H1 (cell line): Measurements from ENCODE around the gene OSCP1. TPM values are rescaled to one million over a fixed set of nuclear protein-coding genes. Genes with fewer than 3 reads are reported as not detected.

Experiments used
- CTCF ChIA-PET: fragments of 300-600 bp; sonication (Branson Sonifier 250); formaldehyde crosslinking; loops from one replicate; lab custom pipeline; 2021; ENCODE audit not compliant: partially characterized antibody; lab: Charles Lee
- POLR2A ChIA-PET: fragments of 300-600 bp; sonication (Branson Sonifier 250); formaldehyde crosslinking; loops from one replicate; lab custom pipeline; 2021; ENCODE audit warnings: inconsistent platforms; ENCODE audit not compliant: partially characterized antibody; lab: Charles Lee
- DNase-seq, 2 experiments: peaks; one replicate each; pipeline versions ENCODE4 v3.0.0 to v3.0.0-alpha.2; 2010 to 2022; ENCODE audit warnings: low spot score in 2 of 2, low read depth in 1 of 2, mixed read lengths in 1 of 2
- FAIRE-seq: peaks from 2 replicates; lab custom pipeline; 2011; peaks lifted over from hg19 to GRCh38; lab: Jason Lieb, UNC
- H2AFZ ChIP-seq: 2 replicates; pipeline ENCODE4 v1.8.1; 2012; ENCODE audit warnings: low read length, inconsistent platforms
- H2AK5ac ChIP-seq: 2 replicates; pipeline ENCODE4 v1.6.1; 2013; ENCODE audit warnings: low read depth, low read length
- H2BK120ac ChIP-seq: replicated peaks from 2 replicates; pipeline ENCODE3; 2013; ENCODE audit warnings: low read depth, low read length, inconsistent platforms
- H2BK12ac ChIP-seq: 2 replicates; pipeline ENCODE4 v1.6.1; 2013; ENCODE audit warnings: low read depth, low read length
- H2BK15ac ChIP-seq: 2 replicates; pipeline ENCODE4 v1.6.1; 2013; ENCODE audit warnings: low read length
- H2BK20ac ChIP-seq: 2 replicates; pipeline ENCODE4 v1.6.1; 2013; ENCODE audit warnings: low read length
- H2BK5ac ChIP-seq: 2 replicates; pipeline ENCODE4 v1.6.1; 2013; ENCODE audit warnings: low read depth, low read length
- H3K14ac ChIP-seq: 2 replicates; pipeline ENCODE4 v1.6.1; 2013; ENCODE audit warnings: inconsistent platforms; ENCODE audit not compliant: insufficient read length
- H3K18ac ChIP-seq: 2 replicates; pipeline ENCODE4 v1.6.1; 2013; ENCODE audit warnings: low read length; ENCODE audit errors: extremely low read depth
- H3K23ac ChIP-seq: 2 replicates; pipeline ENCODE4 v1.6.1; 2013; ENCODE audit warnings: inconsistent platforms; ENCODE audit not compliant: insufficient read length
- H3K23me2 ChIP-seq: 2 replicates; pipeline ENCODE4 v1.6.1; 2013; ENCODE audit warnings: low read depth, low read length
- H3K27ac ChIP-seq: 2 replicates; pipeline ENCODE4 v1.6.1; 2011; ENCODE audit warnings: low read depth, low read length, inconsistent platforms
- H3K27me3 ChIP-seq, 4 experiments: replicated peaks in 1 of 4; 1 replicate in 1 of 4; 2 replicates in 3 of 4; pipeline versions ENCODE4 v1.6.1 to v1.8.1; 2011 to 2013; ENCODE audit warnings: low read length in 3 of 4, mild to moderate bottlenecking in 3 of 4, inconsistent platforms in 2 of 4, mixed read lengths in 2 of 4, moderate library complexity in 1 of 4; ENCODE audit not compliant: control insufficient read depth in 3 of 4, insufficient read depth in 3 of 4; ENCODE audit errors: extremely low read depth in 1 of 4
- H3K36me3 ChIP-seq, 4 experiments: 2 replicates each; pipeline versions ENCODE4 v1.6.1 to v1.8.1; 2011 to 2013; ENCODE audit warnings: mild to moderate bottlenecking in 4 of 4, low read length in 3 of 4, moderate library complexity in 2 of 4, control low read depth in 1 of 4, inconsistent platforms in 1 of 4; ENCODE audit not compliant: insufficient read depth in 4 of 4, control insufficient read depth in 2 of 4
- H3K4ac ChIP-seq: replicated peaks from 2 replicates; pipeline ENCODE3; 2013; ENCODE audit warnings: low read length, low read depth, mixed read lengths, inconsistent platforms; ENCODE audit not compliant: insufficient read length
- H3K4me1 ChIP-seq, 4 experiments: replicated peaks in 1 of 4; 1 replicate in 1 of 4; 2 replicates in 3 of 4; pipeline versions ENCODE4 v1.6.1 to v1.8.1; 2011 to 2013; ENCODE audit warnings: low read length in 3 of 4, inconsistent platforms in 2 of 4, mixed read lengths in 1 of 4; ENCODE audit not compliant: insufficient read depth in 4 of 4, control insufficient read depth in 3 of 4
- H3K4me2 ChIP-seq, 2 experiments: 2 replicates each; pipeline versions ENCODE4 v1.6.1 to v1.8.1; 2011 to 2013; ENCODE audit warnings: low read depth in 2 of 2, low read length in 2 of 2, control low read depth in 1 of 2, inconsistent platforms in 1 of 2, mild to moderate bottlenecking in 1 of 2; ENCODE audit not compliant: insufficient read depth in 1 of 2
- H3K4me3 ChIP-seq, 4 experiments: fragments of 200-600, 300-600 bp in 1 of 4; sonication (generic), shearing (Covaris generic), sonication (Bioruptor Twin) in 1 of 4; 2 replicates each; pipeline versions ENCODE4 v1.5.1 to v1.8.1; 2011 to 2016; ENCODE audit warnings: low read length in 4 of 4, low read depth in 3 of 4, control low read depth in 2 of 4, inconsistent platforms in 2 of 4, mild to moderate bottlenecking in 2 of 4, mixed read lengths in 1 of 4, moderate library complexity in 1 of 4; ENCODE audit not compliant: insufficient read depth in 2 of 4; ENCODE audit errors: extremely low read depth in 1 of 4
- H3K56ac ChIP-seq: replicated peaks from 2 replicates; pipeline ENCODE3; 2013; ENCODE audit warnings: low read depth, mild to moderate bottlenecking, mixed read lengths, low read length, inconsistent platforms; ENCODE audit not compliant: insufficient read length
- H3K79me1 ChIP-seq: 2 replicates; pipeline ENCODE4 v1.6.1; 2013; ENCODE audit warnings: low read depth, low read length, control low read depth
- H3K79me2 ChIP-seq, 2 experiments: 2 replicates each; pipeline versions ENCODE4 v1.6.1 to v1.8.1; 2012 to 2013; ENCODE audit warnings: low read length in 2 of 2, mild to moderate bottlenecking in 2 of 2, inconsistent platforms in 1 of 2; ENCODE audit not compliant: insufficient read depth in 2 of 2, control insufficient read depth in 1 of 2
- H3K9ac ChIP-seq, 4 experiments: replicated peaks in 1 of 4; 1 replicate in 1 of 4; 2 replicates in 3 of 4; pipeline versions ENCODE4 v1.6.1 to v1.8.1; 2011 to 2013; ENCODE audit warnings: low read depth in 3 of 4, low read length in 3 of 4, control low read depth in 2 of 4, mild to moderate bottlenecking in 2 of 4, moderate library complexity in 2 of 4, inconsistent platforms in 1 of 4; ENCODE audit errors: extremely low read depth in 1 of 4
- H3K9me3 ChIP-seq, 2 experiments: 2 replicates each; pipeline versions ENCODE4 v1.6.1 to v1.8.1; 2012 to 2013; ENCODE audit warnings: mild to moderate bottlenecking in 2 of 2, moderate library complexity in 2 of 2, control low read depth in 1 of 2, inconsistent platforms in 1 of 2, low read depth in 1 of 2, low read length in 1 of 2, mixed read lengths in 1 of 2; ENCODE audit not compliant: insufficient read depth in 2 of 2
- H4K20me1 ChIP-seq, 2 experiments: replicated peaks in 1 of 2; 2 replicates each; pipeline versions ENCODE3 to v1.8.1; 2011 to 2013; ENCODE audit warnings: inconsistent platforms in 2 of 2, low read length in 2 of 2, mild to moderate bottlenecking in 1 of 2; ENCODE audit not compliant: insufficient read depth in 2 of 2, control insufficient read depth in 1 of 2
- H4K5ac ChIP-seq: 2 replicates; pipeline ENCODE4 v1.6.1; 2013; ENCODE audit warnings: low read length, low read depth, mixed read lengths, inconsistent platforms; ENCODE audit not compliant: insufficient read length
- H4K8ac ChIP-seq: 2 replicates; pipeline ENCODE4 v1.8.0; 2013; ENCODE audit warnings: mild to moderate bottlenecking, moderate library complexity, low read length, inconsistent platforms; ENCODE audit not compliant: insufficient read depth; ENCODE audit errors: extremely low read depth
- H4K91ac ChIP-seq: replicated peaks from 2 replicates; pipeline ENCODE3; 2013; ENCODE audit warnings: low read length, mixed read lengths, inconsistent platforms; ENCODE audit not compliant: insufficient read length
- CBX5 ChIP-seq: fragments of 300-800, 300-1000 bp; sonication (generic); IDR thresholded peaks from 2 replicates; pipeline ENCODE4 v1.7.1; 2016; ENCODE audit warnings: antibody characterized with exemption, low read length, low read depth
- EZH2 ChIP-seq: fragments of 200-600 bp; sonication (generic); IDR thresholded peaks from 2 replicates; pipeline ENCODE4 v1.7.1; 2012; ENCODE audit warnings: low read depth, mild to moderate bottlenecking, moderate library complexity, low read length, inconsistent platforms; ENCODE audit not compliant: severe bottlenecking
- FOSL1 ChIP-seq: IDR thresholded peaks from 2 replicates; pipeline ENCODE4 v1.6.1; 2011; ENCODE audit warnings: mild to moderate bottlenecking, low read depth, low read length, moderate library complexity; ENCODE audit not compliant: insufficient read depth
- JUN ChIP-seq: IDR thresholded peaks from 2 replicates; pipeline ENCODE4 v1.6.1; 2011; ENCODE audit warnings: low read depth, mild to moderate bottlenecking, improper control_type of control experiment, low read length
- KDM4A ChIP-seq: IDR thresholded peaks from one replicate; pipeline ENCODE4 v1.7.1; 2012; ENCODE audit warnings: low read depth, mild to moderate bottlenecking, moderate library complexity, low read length, inconsistent platforms; ENCODE audit not compliant: severe bottlenecking
- POU5F1 ChIP-seq: IDR thresholded peaks from 2 replicates; pipeline ENCODE4 v1.6.1; 2011; ENCODE audit warnings: low read depth, mild to moderate bottlenecking, low read length, moderate library complexity
- RXRA ChIP-seq: IDR thresholded peaks from 2 replicates; pipeline ENCODE4 v1.6.1; 2011; ENCODE audit warnings: low read depth, mild to moderate bottlenecking, low read length, moderate library complexity; ENCODE audit not compliant: insufficient read depth
- SAP30 ChIP-seq: fragments of 300-600 bp; sonication (generic); IDR thresholded peaks from 2 replicates; pipeline ENCODE4 v1.7.1; 2012; ENCODE audit warnings: low read length, moderate library complexity, mild to moderate bottlenecking, inconsistent platforms; ENCODE audit not compliant: insufficient read depth, insufficient replicate concordance
- SIN3A ChIP-seq, 2 experiments: IDR thresholded peaks in 1 of 2; conservative IDR thresholded peaks in 1 of 2; 2 replicates each; pipeline ENCODE4 v1.6.1; 2011 to 2012; ENCODE audit warnings: low read length in 2 of 2, improper control_type of control experiment in 1 of 2, low read depth in 1 of 2, mild to moderate bottlenecking in 1 of 2
- SIX5 ChIP-seq: IDR thresholded peaks from 2 replicates; pipeline ENCODE4 v1.6.1; 2011; ENCODE audit warnings: mild to moderate bottlenecking, low read depth, low read length
- SP2 ChIP-seq: IDR thresholded peaks from 2 replicates; pipeline ENCODE4 v1.6.1; 2012; ENCODE audit warnings: mild to moderate bottlenecking, low read length, inconsistent platforms
- TAF1 ChIP-seq: IDR thresholded peaks from 2 replicates; pipeline ENCODE4 v1.6.1; 2011; ENCODE audit warnings: mild to moderate bottlenecking, low read depth, low read length
- WGBS, 2 experiments: shearing (Covaris generic) in 1 of 2; methylation state at CpG; one replicate each; pipeline versions ENCODE4 v1.1.6 to v1.1.7; 2013 to 2015; ENCODE audit warnings: low lambda C conversion rate in 2 of 2, mixed read lengths in 2 of 2, inconsistent platforms in 1 of 2, low coverage in 1 of 2, missing lambda C conversion rate in 1 of 2; ENCODE audit not compliant: insufficient replicate concordance in 2 of 2, insufficient coverage in 1 of 2, insufficient read length in 1 of 2; ENCODE audit errors: extremely low coverage in 1 of 2, missing lambda C conversion rate in 1 of 2; 5-methylcytosine and 5-hydroxymethylcytosine counted together
- polyA plus RNA-seq, 7 experiments: library from polyadenylated mRNA; depleted of rRNA in 3 of 7; stranded (reverse) in 5 of 7; unstranded in 2 of 7; fragments of >200 nt in 5 of 7; fragments of 200-250 nt in 2 of 7; gene quantifications; 1 replicate in 5 of 7; 2 replicates in 1 of 7; 4 replicates in 1 of 7; pipeline versions ENCODE4 v1.2.1 to v1.2.3, GENCODE V29; 2011 to 2013; ENCODE audit warnings: missing spikeins in 2 of 7, mixed read lengths in 2 of 7
- total RNA-seq: library from RNA; stranded (reverse); fragmentation: NEBNext Ultra II Directional; extraction: Animal tissue kit (Norgen Biotek cat#: 25700); gene quantifications from 2 replicates; pipeline ENCODE4 v1.2.1, GENCODE V29; 2021

OSCP1 gene
- total and polyA plus RNA-seq, 2 of the 8 experiments (the other 6 are each of a cell fraction or from before 2014, with no cell fraction given), result 1.8 to 3.3 TPM

- no peak for FAIRE-seq
- H4K8ac ChIP-seq, result no peak overlapping the region
- ChIA-PET CTCF (interaction anchor here (1.1 to 9.8 kb wide), 6 partner anchors 15 to 286 kb away, joined by 3 to 90 read pairs (median 4); no protein-coding TSS in a partner anchor), POLR2A (interaction anchor here (0.6 to 1.3 kb wide), 3 partner anchors 58 to 145 kb away, joined by 3 read pairs; partner anchors contain the start of gene EVA1B)
- no peak overlapping the region for H2BK15ac ChIP-seq
- H4K5ac ChIP-seq, result no peak overlapping the region
- H3K18ac ChIP-seq, result no peak overlapping the region
- no peak overlapping the region for H3K4me2 ChIP-seq
- H3K36me3 ChIP-seq, result no peaks in the 10 kb centered on the region
- H2BK20ac ChIP-seq, result no peak overlapping the region
- H3K4me1 ChIP-seq, result peaks cover 6 to 17% (median 10%) of the 10 kb centered on the region in 4 experiments; a peak in 6 of 7 replicates
- no peak overlapping the region for H2BK120ac ChIP-seq
- DNase-seq, result no peak
- peaks cover 6 to 62% of the 10 kb centered on the region in 2 experiments for H3K79me2 ChIP-seq
- no peak overlapping the region for H2BK5ac ChIP-seq
- no peak overlapping the region for H3K4ac ChIP-seq
- no peak overlapping the region for H2BK12ac ChIP-seq
- 84% methylated on average over 4 of the region's 4 CpGs; no CpG with 5 or more reads in 1 of the 2 experiments for WGBS, 2 experiments
- no peak overlapping the region for H3K9ac ChIP-seq
- H3K4me3 ChIP-seq, result no peak overlapping the region
- peaks cover 9% of the 10 kb centered on the region; the same call in 1 of the 2 replicates for H3K23me2 ChIP-seq
- H3K79me1 ChIP-seq, result peaks cover 14% of the 10 kb centered on the region
- no peak overlapping the region for H3K27ac ChIP-seq
- no peak overlapping the region for H4K91ac ChIP-seq
- no peak overlapping the region for H3K23ac ChIP-seq
- no peak overlapping the region for H2AFZ ChIP-seq
- peaks cover 2 to 17% of the 10 kb centered on the region in 2 experiments for H4K20me1 ChIP-seq
- 0 out of 2 replicates have a peak overlapping the region, but pooled peaks have one; percentile 14 for H2AK5ac ChIP-seq
- no peaks in the 10 kb centered on the region for H3K27me3 ChIP-seq
- H3K9me3 ChIP-seq, result no peaks in the 10 kb centered on the region
- no peak overlapping the region for H3K14ac ChIP-seq
- H3K56ac ChIP-seq, result no peak overlapping the region
- TF ChIP-seq EZH2 (no peak), JUN (no peak), SAP30 (no peak), POU5F1 (no peak), CBX5 (no peak), FOSL1 (no peak), SIN3A (conservative IDR thresholded peaks at IDR 0.05 in 1 of 2, IDR thresholded peaks at IDR 0.05 in 1 of 2; ENCODE audit: low read depth in 1 of 2, low read length in 2 of 2) (no peak), SIX5 (no peak), SP2 (no peak), RXRA (no peak), KDM4A (no peak), TAF1 (no peak)
Measured at GRCh38 chr1:36383240-36383639, 67.0 kb downstream of the OSCP1 start.
